HCT116 (cell line): Measurements from ENCODE around the gene DPYD.

ENCODE experiments used
- CTCF ChIP-seq, 3 experiments: fragments of 200-600 bp in 1 of 3; sonication (generic) in 1 of 3; IDR thresholded peaks in 2 of 3; conservative IDR thresholded peaks in 1 of 3; 2 replicates each; pipeline ENCODE4 v1.5.1; 2012 to 2017; ENCODE audit warnings: low read depth in 2 of 3, low read length in 2 of 3, antibody characterized with exemption in 1 of 3, borderline replicate concordance in 1 of 3, control low read depth in 1 of 3, mild to moderate bottlenecking in 1 of 3, mixed read lengths in 1 of 3, mixed run types in 1 of 3, moderate library complexity in 1 of 3; ENCODE audit not compliant: insufficient read depth in 1 of 3
- EGR1 ChIP-seq: IDR thresholded peaks from 2 replicates; pipeline ENCODE4 v1.6.1; 2012; ENCODE audit warnings: low read depth
- EZH2 ChIP-seq: fragments of 200-600 bp; sonication (generic); IDR thresholded peaks from 2 replicates; pipeline ENCODE4 v1.6.1; 2017; ENCODE audit warnings: antibody characterized with exemption, mixed run types
- EZH2phosphoT487 ChIP-seq: fragments of 200-600 bp; IDR thresholded peaks from 2 replicates; pipeline ENCODE4 v1.6.1; 2018; ENCODE audit warnings: antibody characterized with exemption, borderline replicate concordance
- FOSL1 ChIP-seq: IDR thresholded peaks from 2 replicates; pipeline ENCODE4 v1.6.1; 2012; ENCODE audit warnings: low read depth
- JUND ChIP-seq: IDR thresholded peaks from 2 replicates; pipeline ENCODE4 v1.6.1; 2012
- MAX ChIP-seq: IDR thresholded peaks from 2 replicates; pipeline ENCODE4 v1.6.1; 2012
- POLR2A ChIP-seq: IDR thresholded peaks from 2 replicates; pipeline ENCODE4 v1.7.0; 2011; ENCODE audit warnings: borderline replicate concordance; ENCODE audit not compliant: insufficient read depth, insufficient read length; ENCODE audit errors: extremely low read depth
- POLR2AphosphoS5 ChIP-seq: IDR thresholded peaks from 2 replicates; pipeline ENCODE4 v1.6.1; 2011; ENCODE audit warnings: mild to moderate bottlenecking, low read depth, low read length, moderate library complexity
- RAD21 ChIP-seq: IDR thresholded peaks from 2 replicates; pipeline ENCODE4 v1.6.1; 2012; ENCODE audit warnings: low read depth, mild to moderate bottlenecking
- REST ChIP-seq: IDR thresholded peaks from 2 replicates; pipeline ENCODE4 v1.6.1; 2012; ENCODE audit warnings: low read depth
- SRF ChIP-seq: IDR thresholded peaks from 2 replicates; pipeline ENCODE4 v1.6.1; 2012; ENCODE audit warnings: low read depth
- YY1 ChIP-seq: IDR thresholded peaks from 2 replicates; pipeline ENCODE4 v1.6.1; 2011; ENCODE audit warnings: low read length, low read depth, moderate library complexity, mild to moderate bottlenecking; ENCODE audit not compliant: insufficient replicate concordance; ENCODE audit errors: extremely low read depth

GRCh38 chr1:97366984-97367383, 553.9 kb downstream of the DPYD start:
- TF ChIP-seq CTCF (IDR thresholded peaks at IDR 0.05 in 2 of 3, conservative IDR thresholded peaks at IDR 0.05 in 1 of 3; ENCODE audit: borderline replicate concordance in 1 of 3, insufficient read depth in 1 of 3, low read depth in 2 of 3, low read length in 2 of 3) (no peak), POLR2A (no peak), JUND (no peak), POLR2AphosphoS5 (no peak), EGR1 (no peak), FOSL1 (no peak), EZH2 (no peak), MAX (no peak), RAD21 (no peak), SRF (no peak), YY1 (no peak), EZH2phosphoT487 (no peak), REST (no peak)
